CD4-positive, alpha-beta memory T cell (primary cell): ENCODE data around the gene PAF1. TPM values are rescaled to one million over a fixed set of nuclear protein-coding genes. Genes with fewer than 3 reads are reported as not detected.

Experiments used
- CTCF ChIA-PET: fragments of 350-600 bp; sonication (Branson Sonifier 250); formaldehyde crosslinking; loops from one replicate; lab custom pipeline; 2021; ENCODE audit warnings: inconsistent platforms; ENCODE audit not compliant: partially characterized antibody; lab: Charles Lee
- POLR2A ChIA-PET: fragments of 350-600 bp; sonication (Branson Sonifier 250); formaldehyde crosslinking; loops from one replicate; lab custom pipeline; 2021; ENCODE audit not compliant: partially characterized antibody; lab: Charles Lee
- DNase-seq, 5 donors: peaks; one replicate each; pipeline versions ENCODE4 v3.0.0 to v3.0.0-alpha.2; 2020 to 2022; ENCODE audit warnings: mixed read lengths in 1 of 5
- H3K27ac ChIP-seq: one replicate; pipeline ENCODE4 v1.7.0; 2013; ENCODE audit warnings: low read depth, low read length
- H3K27me3 ChIP-seq: 2 replicates; pipeline ENCODE4 v1.7.0; 2013; ENCODE audit warnings: mild to moderate bottlenecking, low read length, moderate library complexity; ENCODE audit not compliant: insufficient read depth
- H3K36me3 ChIP-seq: 2 replicates; pipeline ENCODE4 v1.7.0; 2013; ENCODE audit warnings: mild to moderate bottlenecking, low read length, moderate library complexity; ENCODE audit not compliant: insufficient read depth
- H3K4me1 ChIP-seq: 2 replicates; pipeline ENCODE4 v1.7.0; 2013; ENCODE audit warnings: mild to moderate bottlenecking, low read length, moderate library complexity; ENCODE audit not compliant: insufficient read depth
- H3K4me3 ChIP-seq, 2 donors: one replicate each; pipeline ENCODE4 v1.7.0; 2013; ENCODE audit warnings: low read length in 2 of 2, mild to moderate bottlenecking in 1 of 2
- H3K9me3 ChIP-seq, 2 donors: one replicate each; pipeline ENCODE4 v1.7.0; 2013; ENCODE audit warnings: low read length in 2 of 2, control low read depth in 1 of 2; ENCODE audit not compliant: control insufficient read depth in 1 of 2
- H3K27ac Mint-ChIP-seq, 7 donors: one replicate each; pipeline ENCODE4 v1.8.0; 2020 to 2021; ENCODE audit warnings: mixed read lengths in 7 of 7, mild to moderate bottlenecking in 6 of 7, inconsistent platforms in 3 of 7, moderate library complexity in 3 of 7
- H3K27me3 Mint-ChIP-seq, 2 donors: one replicate each; pipeline ENCODE4 v1.8.0; 2020 to 2021; ENCODE audit warnings: mixed read lengths in 2 of 2
- H3K36me3 Mint-ChIP-seq, 2 donors: one replicate each; pipeline ENCODE4 v1.8.0; 2020 to 2021; ENCODE audit warnings: mixed read lengths in 2 of 2, inconsistent platforms in 1 of 2, mild to moderate bottlenecking in 1 of 2
- H3K4me1 Mint-ChIP-seq, 4 donors: one replicate each; pipeline ENCODE4 v1.8.0; 2020 to 2021; ENCODE audit warnings: mixed read lengths in 4 of 4, mild to moderate bottlenecking in 1 of 4
- H3K4me3 Mint-ChIP-seq, 8 donors: one replicate each; pipeline ENCODE4 v1.8.0; 2020 to 2021; ENCODE audit warnings: mixed read lengths in 8 of 8, mild to moderate bottlenecking in 7 of 8, moderate library complexity in 6 of 8, inconsistent platforms in 3 of 8
- H3K9me3 Mint-ChIP-seq, 8 donors: one replicate each; pipeline ENCODE4 v1.8.0; 2020 to 2021; ENCODE audit warnings: mixed read lengths in 8 of 8, mild to moderate bottlenecking in 5 of 8, inconsistent platforms in 3 of 8, moderate library complexity in 1 of 8
- intact Hi-C: fragments of 100-400 bp; cut with micrococcal nuclease; formaldehyde crosslinking; loops from one replicate; pipeline ENCODE4 v1.15.1; 2023
- polyA plus RNA-seq, 2 donors: library from polyadenylated mRNA; unstranded; fragments of 300-500 nt; fragmentation: Illumina TruSeq; gene quantifications; one replicate each; pipeline ENCODE4 v1.2.3, GENCODE V29; 2021
- total RNA-seq, 2 experiments: library from RNA; stranded (reverse); gene quantifications; one replicate each; pipeline ENCODE4 v1.2.3, GENCODE V29; 2021

PAF1 gene
- total and polyA plus RNA-seq, 4 experiments from 2014 or later, result 21.5 to 53.8 (median 47.9) TPM

DNA sequence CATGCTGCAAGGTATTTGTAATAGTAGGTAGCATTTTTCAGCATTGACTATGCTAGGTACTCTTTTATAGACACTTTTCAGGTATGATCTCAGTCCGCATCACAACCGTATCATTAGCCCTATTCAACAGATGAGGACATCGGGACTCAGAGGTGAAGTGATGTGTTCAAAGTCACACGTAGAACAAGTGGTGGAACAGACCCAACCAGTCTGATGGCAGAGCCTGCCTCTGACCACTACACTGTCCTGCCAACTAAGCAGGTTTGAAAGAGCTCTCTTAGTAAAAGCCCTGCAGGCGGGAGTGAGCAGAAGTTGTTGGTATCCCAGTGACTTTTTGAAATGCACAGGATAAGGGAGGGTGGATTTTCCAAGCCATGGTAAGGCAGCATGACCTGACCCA is 20.2 kb downstream of the PAF1 start:
- H3K36me3 Mint-ChIP-seq, result peaks cover 29 to 57% of the 10 kb centered on the region in 2 donors
- Histone ChIP-seq H3K27me3 (no peaks in the 10 kb centered on the region), H3K9me3 (no peaks in the 10 kb centered on the region), H3K27ac (no peak overlapping the region), H3K4me3 (no peak overlapping the region), H3K4me1 (no peaks in the 10 kb centered on the region), H3K36me3 (peaks cover 26% of the 10 kb centered on the region)
- H3K4me1 Mint-ChIP-seq, result peaks cover 0 to 2% (median 0%) of the 10 kb centered on the region in 4 donors
- POLR2A ChIA-PET, result no interaction called here
- H3K27ac Mint-ChIP-seq, result peak overlapping the region in 1 of 7 donors; percentile 60
- H3K9me3 Mint-ChIP-seq, result no peaks in the 10 kb centered on the region
- intact Hi-C loops, result no loop called here
- CTCF ChIA-PET, result no interaction called here
- no peak overlapping the region for H3K4me3 Mint-ChIP-seq
- DNase-seq, result no peak
- H3K27me3 Mint-ChIP-seq, result no peaks in the 10 kb centered on the region

DNA sequence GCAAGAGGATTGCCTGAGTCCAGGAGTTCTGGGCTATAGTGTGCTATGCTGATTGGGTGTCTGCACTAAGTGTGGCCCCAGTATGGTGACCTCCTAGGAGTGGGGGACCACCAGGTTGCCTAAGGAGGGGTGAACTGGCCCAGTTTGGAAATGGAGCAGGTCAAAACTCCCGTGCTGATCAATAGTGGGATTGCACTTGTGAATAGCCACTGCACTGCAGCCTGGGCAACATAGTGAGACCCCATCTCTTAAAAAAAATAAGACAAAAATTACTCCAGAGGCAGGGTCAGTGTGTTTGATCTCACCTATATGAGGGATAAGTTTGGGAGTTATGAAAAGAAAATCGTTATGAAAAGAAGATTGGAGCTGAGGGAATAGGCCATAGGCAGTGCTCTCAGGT is 21.7 kb downstream of the PAF1 start:
- ChIA-PET POLR2A (interaction anchor here (0.8 kb wide), 1 partner anchor 22 kb away, joined by 3 read pairs; the partner anchor contains the start of genes MED29 and PAF1), CTCF (interaction anchor here (1.4 kb wide), 1 partner anchor 259 kb away, joined by 3 read pairs; no protein-coding TSS in a partner anchor)
- DNase-seq, result no peak
- Histone ChIP-seq H3K4me3 (no peak overlapping the region), H3K9me3 (no peaks in the 10 kb centered on the region), H3K27me3 (no peaks in the 10 kb centered on the region), H3K4me1 (no peaks in the 10 kb centered on the region), H3K27ac (no peak overlapping the region), H3K36me3 (peaks cover 25% of the 10 kb centered on the region)
- H3K36me3 Mint-ChIP-seq, result peaks cover 27 to 57% of the 10 kb centered on the region in 2 donors
- H3K4me3 Mint-ChIP-seq, result no peak overlapping the region
- peaks cover 0 to 3% (median 0%) of the 10 kb centered on the region in 4 donors for H3K4me1 Mint-ChIP-seq
- peak overlapping the region in 1 of 7 donors; percentile 75 for H3K27ac Mint-ChIP-seq
- no peaks in the 10 kb centered on the region for H3K9me3 Mint-ChIP-seq
- intact Hi-C loops, result no loop called here
- no peaks in the 10 kb centered on the region for H3K27me3 Mint-ChIP-seq

DNA sequence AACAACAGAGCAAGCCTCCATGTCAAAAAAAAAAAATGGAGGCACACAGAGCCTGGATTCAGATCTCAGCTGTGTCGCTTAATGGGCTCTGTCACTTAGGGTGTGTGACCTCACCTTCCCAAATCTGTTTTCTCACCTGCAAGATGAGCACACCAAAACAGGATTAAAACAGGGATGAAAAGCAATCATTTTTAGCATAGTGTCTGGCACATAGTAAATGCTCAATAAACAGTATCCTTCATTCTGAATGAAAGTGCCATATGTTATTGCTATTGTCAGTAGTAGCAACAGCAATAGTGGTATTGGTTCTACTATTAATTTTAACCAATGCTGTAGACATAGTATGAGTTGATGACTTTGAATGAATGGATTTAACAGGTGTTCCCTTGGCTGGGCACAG is 25.4 kb downstream of the PAF1 start:
- Mint-ChIP-seq H3K4me1 (peaks cover 0 to 3% (median 0%) of the 10 kb centered on the region in 4 donors), H3K4me3 (no peak overlapping the region), H3K27ac (no peak overlapping the region), H3K36me3 (peaks cover 28 to 63% of the 10 kb centered on the region in 2 donors), H3K27me3 (no peaks in the 10 kb centered on the region), H3K9me3 (no peaks in the 10 kb centered on the region)
- no peaks in the 10 kb centered on the region for H3K9me3 ChIP-seq
- POLR2A ChIA-PET, result no interaction called here
- intact Hi-C loops, result no loop called here
- no peak overlapping the region for H3K4me3 ChIP-seq
- CTCF ChIA-PET, result no interaction called here
- no peak for DNase-seq
- H3K4me1 ChIP-seq, result no peaks in the 10 kb centered on the region
- H3K27ac ChIP-seq, result no peak overlapping the region
- H3K36me3 ChIP-seq, result peaks cover 40% of the 10 kb centered on the region
- H3K27me3 ChIP-seq, result no peaks in the 10 kb centered on the region

DNA sequence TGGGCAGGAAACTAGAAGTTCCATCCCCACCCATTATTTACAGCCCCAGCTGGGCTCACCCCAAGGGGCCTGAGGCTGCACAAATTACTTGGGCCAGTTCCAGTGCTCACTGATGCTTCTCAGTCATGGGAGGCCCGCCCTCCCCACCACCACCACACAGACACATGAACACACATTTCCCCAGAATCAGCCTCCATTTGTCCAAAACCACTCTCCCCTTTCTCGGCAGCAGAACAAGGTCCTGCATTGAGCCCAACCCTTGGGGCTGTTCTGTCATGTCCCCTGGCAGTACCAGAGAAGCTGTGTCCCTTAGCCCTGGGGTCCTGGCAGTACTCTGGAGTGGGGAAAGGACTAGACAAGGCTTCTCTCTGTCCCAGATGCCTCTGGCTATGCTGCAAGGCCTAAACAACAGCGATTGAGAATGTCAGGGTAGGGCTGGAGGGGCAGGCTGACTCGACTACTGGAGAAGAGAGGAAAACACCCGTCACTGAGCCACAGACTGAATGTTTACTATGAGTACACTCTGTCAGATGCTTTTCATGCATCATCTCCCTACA is 26.9 kb downstream of the PAF1 start:
- Mint-ChIP-seq H3K27ac (peak overlapping the region in 3 of 7 donors; percentile 29 to 84 (median 79)), H3K4me1 (peaks cover 0 to 6% (median 0%) of the 10 kb centered on the region in 4 donors), H3K9me3 (no peaks in the 10 kb centered on the region), H3K36me3 (peaks cover 25 to 65% of the 10 kb centered on the region in 2 donors), H3K27me3 (no peaks in the 10 kb centered on the region), H3K4me3 (no peak overlapping the region)
- ChIA-PET POLR2A (no interaction called here), CTCF (no interaction called here)
- Histone ChIP-seq H3K36me3 (peaks cover 38% of the 10 kb centered on the region), H3K4me1 (no peaks in the 10 kb centered on the region), H3K9me3 (no peaks in the 10 kb centered on the region), H3K27me3 (no peaks in the 10 kb centered on the region), H3K4me3 (no peak overlapping the region), H3K27ac (no peak overlapping the region)
- intact Hi-C loops, result no loop called here
- no peak for DNase-seq

GRCh38 chr19:39362682-39363657 is 27.9 kb downstream of the PAF1 start:
- Histone ChIP-seq H3K27ac (no peak overlapping the region), H3K4me1 (no peaks in the 10 kb centered on the region), H3K9me3 (no peaks in the 10 kb centered on the region), H3K27me3 (no peaks in the 10 kb centered on the region), H3K36me3 (peaks cover 47% of the 10 kb centered on the region), H3K4me3 (no peak overlapping the region)
- intact Hi-C loops, result no loop called here
- Mint-ChIP-seq H3K27me3 (no peaks in the 10 kb centered on the region), H3K4me3 (no peak overlapping the region), H3K27ac (peak overlapping the region in 6 of 7 donors; percentile 17 to 87 (median 63)), H3K4me1 (peaks cover 0 to 6% (median 0%) of the 10 kb centered on the region in 4 donors), H3K9me3 (no peaks in the 10 kb centered on the region), H3K36me3 (peaks cover 25 to 64% of the 10 kb centered on the region in 2 donors)
- no peak for DNase-seq
- CTCF ChIA-PET, result interaction anchor here (1.1 kb wide), 1 partner anchor 406 kb away, joined by 3 read pairs; no protein-coding TSS in a partner anchor
- POLR2A ChIA-PET, result interaction anchor here (1.2 kb wide), 1 partner anchor 10 kb away, joined by 3 read pairs; no protein-coding TSS in a partner anchor

GRCh38 chr19:39360599-39360998 is 30.3 kb downstream of the PAF1 start:
- Histone ChIP-seq H3K27ac (no peak overlapping the region), H3K9me3 (no peaks in the 10 kb centered on the region), H3K27me3 (no peaks in the 10 kb centered on the region), H3K4me3 (no peak overlapping the region), H3K36me3 (peaks cover 67% of the 10 kb centered on the region), H3K4me1 (no peaks in the 10 kb centered on the region)
- H3K4me3 Mint-ChIP-seq, result no peak overlapping the region
- H3K27me3 Mint-ChIP-seq, result no peaks in the 10 kb centered on the region
- H3K9me3 Mint-ChIP-seq, result no peaks in the 10 kb centered on the region
- no peak for DNase-seq
- ChIA-PET CTCF (no interaction called here), POLR2A (no interaction called here)
- peaks cover 42 to 74% of the 10 kb centered on the region in 2 donors for H3K36me3 Mint-ChIP-seq
- peaks cover 0 to 6% (median 1%) of the 10 kb centered on the region in 4 donors for H3K4me1 Mint-ChIP-seq
- no peak overlapping the region for H3K27ac Mint-ChIP-seq
- intact Hi-C loops, result no loop called here

GRCh38 chr19:39359026-39359425 is 31.9 kb downstream of the PAF1 start:
- ChIA-PET CTCF (no interaction called here), POLR2A (no interaction called here)

More at GRCh38 chr19:39359026-39359425, 31.9 kb downstream of the PAF1 start:
- Histone ChIP-seq H3K27me3 (no peaks in the 10 kb centered on the region), H3K36me3 (peaks cover 72% of the 10 kb centered on the region), H3K4me1 (no peaks in the 10 kb centered on the region), H3K9me3 (no peaks in the 10 kb centered on the region), H3K27ac (no peak overlapping the region), H3K4me3 (no peak overlapping the region)
- intact Hi-C loops, result no loop called here
- H3K4me1 Mint-ChIP-seq, result peaks cover 0 to 4% (median 1%) of the 10 kb centered on the region in 4 donors
- DNase-seq, result no peak
- no peaks in the 10 kb centered on the region for H3K27me3 Mint-ChIP-seq
- H3K9me3 Mint-ChIP-seq, result no peaks in the 10 kb centered on the region
- H3K36me3 Mint-ChIP-seq, result peaks cover 48 to 74% of the 10 kb centered on the region in 2 donors
- H3K4me3 Mint-ChIP-seq, result no peak overlapping the region
- H3K27ac Mint-ChIP-seq, result peak overlapping the region in 2 of 7 donors; percentile 22 to 32
